Neural progenitor cell (in vitro differentiated cells): ENCODE results near the gene MASTL. TPM values are rescaled to one million over a fixed set of nuclear protein-coding genes. Genes with fewer than 3 reads are reported as not detected.

Experiments used
- DNase-seq: peaks from one replicate; pipeline ENCODE4 v3.0.0-alpha.2; 2016; ENCODE audit warnings: low spot score
- H2AFZ ChIP-seq: fragments of 200-600 bp; sonication (generic); replicated peaks from 2 replicates; pipeline ENCODE4 v1.6.1; 2016; ENCODE audit warnings: antibody characterized with exemption
- H3F3A ChIP-seq: fragments of 200-600 bp; sonication (generic); 2 replicates; pipeline ENCODE4 v1.6.1; 2016; ENCODE audit warnings: antibody characterized with exemption, low read depth
- H3K27ac ChIP-seq: fragments of 200-600 bp; sonication (generic); 2 replicates; pipeline ENCODE4 v1.5.1; 2016; ENCODE audit warnings: mild to moderate bottlenecking
- H3K27me3 ChIP-seq: fragments of 200-600 bp; sonication (generic); 2 replicates; pipeline ENCODE4 v1.6.1; 2016; ENCODE audit warnings: mild to moderate bottlenecking, moderate library complexity
- H3K36me3 ChIP-seq: fragments of 200-600 bp; sonication (generic); 2 replicates; pipeline ENCODE4 v1.5.1; 2016
- H3K4me1 ChIP-seq: fragments of 200-600 bp; sonication (generic); 2 replicates; pipeline ENCODE4 v1.6.1; 2016; ENCODE audit warnings: mixed run types
- H3K4me2 ChIP-seq: fragments of 200-600 bp; sonication (generic); 2 replicates; pipeline ENCODE4 v1.6.1; 2016
- H3K4me3 ChIP-seq: fragments of 200-600 bp; sonication (generic); 2 replicates; pipeline ENCODE4 v1.5.1; 2016
- H3K79me2 ChIP-seq: fragments of 200-600 bp; sonication (generic); 2 replicates; pipeline ENCODE4 v1.6.1; 2016; ENCODE audit warnings: low read depth
- H3K9ac ChIP-seq: fragments of 200-600 bp; sonication (generic); 2 replicates; pipeline ENCODE4 v1.6.1; 2016
- H3K9me3 ChIP-seq: fragments of 200-600 bp; sonication (generic); 2 replicates; pipeline ENCODE4 v1.5.1; 2016; ENCODE audit warnings: low read depth
- H4K20me1 ChIP-seq: fragments of 200-600 bp; sonication (generic); 2 replicates; pipeline ENCODE4 v1.6.1; 2016; ENCODE audit warnings: low read depth
- H3K27ac Mint-ChIP-seq: 3 replicates; pipeline ENCODE4 v1.8.0; 2021; ENCODE audit warnings: mixed read lengths
- H3K27me3 Mint-ChIP-seq: 2 replicates; pipeline ENCODE4 v1.8.0; 2022; ENCODE audit warnings: low read depth, mild to moderate bottlenecking, inconsistent platforms, moderate library complexity, mixed read lengths; ENCODE audit not compliant: insufficient read depth
- H3K36me3 Mint-ChIP-seq: 3 replicates; pipeline ENCODE4 v1.8.0; 2021; ENCODE audit warnings: mixed read lengths
- H3K4me1 Mint-ChIP-seq: 3 replicates; pipeline ENCODE4 v1.8.0; 2021; ENCODE audit warnings: mixed read lengths
- H3K4me3 Mint-ChIP-seq: 3 replicates; pipeline ENCODE4 v1.8.0; 2021; ENCODE audit warnings: mild to moderate bottlenecking, moderate library complexity, mixed read lengths
- H3K9me3 Mint-ChIP-seq: 3 replicates; pipeline ENCODE4 v1.8.0; 2020; ENCODE audit warnings: mixed read lengths
- EZH2 ChIP-seq: fragments of 200-600 bp; sonication (generic); IDR thresholded peaks from 2 replicates; pipeline ENCODE4 v1.6.1; 2017; ENCODE audit warnings: antibody characterized with exemption, mild to moderate bottlenecking, moderate library complexity
- EZH2phosphoT487 ChIP-seq: fragments of 200-600 bp; sonication (generic); IDR thresholded peaks from 2 replicates; pipeline ENCODE4 v1.6.1; 2017; ENCODE audit warnings: antibody characterized with exemption
- total RNA-seq: library from RNA; depleted of rRNA; stranded (reverse); fragments of >200 nt; gene quantifications from 2 replicates; pipeline ENCODE4 v1.2.3, GENCODE V29; 2015; ENCODE audit warnings: low replicate concordance
- TF ChIP-seq, protein P1 (sequence below): fragments of 200-600 bp; sonication (generic); IDR thresholded peaks from 2 replicates; pipeline ENCODE4 v1.5.1; 2017; ENCODE audit warnings: antibody characterized with exemption, mild to moderate bottlenecking

The MASTL gene
- total RNA-seq, 1 donor from 2014 or later, result 84.3 TPM

- H3K4me1 ChIP-seq, result no peaks in the 10 kb centered on the region
- H3K4me2 ChIP-seq, result no peak overlapping the region
- no peak overlapping the region for H3K9ac ChIP-seq
- no peak overlapping the region for H2AFZ ChIP-seq
- Mint-ChIP-seq H3K27ac (no peak overlapping the region), H3K4me3 (no peak overlapping the region), H3K27me3 (no peaks in the 10 kb centered on the region), H3K9me3 (no peaks in the 10 kb centered on the region), H3K36me3 (peaks cover 20% of the 10 kb centered on the region), H3K4me1 (no peaks in the 10 kb centered on the region)
- DNase-seq, result no peak
- H3K9me3 ChIP-seq, result no peaks in the 10 kb centered on the region
- peaks cover 53% of the 10 kb centered on the region for H3K36me3 ChIP-seq
- no peaks in the 10 kb centered on the region for H3F3A ChIP-seq
- H3K27me3 ChIP-seq, result no peaks in the 10 kb centered on the region
- no peaks in the 10 kb centered on the region for H3K79me2 ChIP-seq
- no peak overlapping the region for H3K4me3 ChIP-seq
- no peak for TF ChIP-seq EZH2
- TF ChIP-seq EZH2phosphoT487, result no peak
- TF ChIP-seq, protein P1, sequence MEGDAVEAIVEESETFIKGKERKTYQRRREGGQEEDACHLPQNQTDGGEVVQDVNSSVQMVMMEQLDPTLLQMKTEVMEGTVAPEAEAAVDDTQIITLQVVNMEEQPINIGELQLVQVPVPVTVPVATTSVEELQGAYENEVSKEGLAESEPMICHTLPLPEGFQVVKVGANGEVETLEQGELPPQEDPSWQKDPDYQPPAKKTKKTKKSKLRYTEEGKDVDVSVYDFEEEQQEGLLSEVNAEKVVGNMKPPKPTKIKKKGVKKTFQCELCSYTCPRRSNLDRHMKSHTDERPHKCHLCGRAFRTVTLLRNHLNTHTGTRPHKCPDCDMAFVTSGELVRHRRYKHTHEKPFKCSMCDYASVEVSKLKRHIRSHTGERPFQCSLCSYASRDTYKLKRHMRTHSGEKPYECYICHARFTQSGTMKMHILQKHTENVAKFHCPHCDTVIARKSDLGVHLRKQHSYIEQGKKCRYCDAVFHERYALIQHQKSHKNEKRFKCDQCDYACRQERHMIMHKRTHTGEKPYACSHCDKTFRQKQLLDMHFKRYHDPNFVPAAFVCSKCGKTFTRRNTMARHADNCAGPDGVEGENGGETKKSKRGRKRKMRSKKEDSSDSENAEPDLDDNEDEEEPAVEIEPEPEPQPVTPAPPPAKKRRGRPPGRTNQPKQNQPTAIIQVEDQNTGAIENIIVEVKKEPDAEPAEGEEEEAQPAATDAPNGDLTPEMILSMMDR, result no peak
- H4K20me1 ChIP-seq, result no peaks in the 10 kb centered on the region
- no peak overlapping the region for H3K27ac ChIP-seq
Measured at GRCh38 chr10:27169849-27170248, 14.7 kb downstream of the MASTL start.

GRCh38 chr10:27188259-27188658, 33.1 kb downstream of the MASTL start:
- Histone ChIP-seq H3K36me3 (no peaks in the 10 kb centered on the region), H3F3A (peaks cover 23% of the 10 kb centered on the region), H3K4me3 (no peak overlapping the region), H4K20me1 (no peaks in the 10 kb centered on the region), H3K9me3 (no peaks in the 10 kb centered on the region), H2AFZ (no peak overlapping the region), H3K27me3 (no peaks in the 10 kb centered on the region), H3K4me2 (no peak overlapping the region), H3K27ac (peak overlapping the region; percentile 29), H3K9ac (no peak overlapping the region), H3K4me1 (no peaks in the 10 kb centered on the region), H3K79me2 (no peaks in the 10 kb centered on the region)
- Mint-ChIP-seq H3K36me3 (peaks cover 14% of the 10 kb centered on the region), H3K27me3 (no peaks in the 10 kb centered on the region), H3K9me3 (no peaks in the 10 kb centered on the region), H3K4me3 (no peak overlapping the region), H3K4me1 (no peaks in the 10 kb centered on the region), H3K27ac (no peak overlapping the region)
- TF ChIP-seq, protein P1, result no peak
- no peak for TF ChIP-seq EZH2
- TF ChIP-seq EZH2phosphoT487, result no peak
- DNase-seq, result no peak

DNA sequence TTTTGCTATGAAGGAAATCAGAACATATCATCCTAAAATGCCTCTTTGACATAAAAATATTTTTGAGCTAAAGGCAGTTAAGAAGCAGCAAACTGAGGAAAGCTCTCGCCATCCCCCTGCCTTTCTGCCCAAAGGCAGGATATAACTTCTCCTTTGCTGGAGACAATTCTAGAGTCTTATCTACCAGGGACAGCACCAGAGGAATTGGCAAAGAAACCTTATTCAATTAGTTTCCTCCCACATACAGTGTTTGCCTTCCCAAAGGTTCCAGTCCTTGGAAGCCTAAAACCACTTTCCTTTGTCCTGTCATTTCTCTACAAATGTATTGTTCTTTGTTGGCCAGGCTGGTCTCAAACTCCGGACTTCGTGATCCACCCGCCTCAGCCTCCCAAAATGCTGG, 33.7 kb downstream of the MASTL start:
- Mint-ChIP-seq H3K36me3 (peaks cover 13% of the 10 kb centered on the region), H3K9me3 (no peaks in the 10 kb centered on the region), H3K4me3 (no peak overlapping the region), H3K27me3 (no peaks in the 10 kb centered on the region), H3K27ac (no peak overlapping the region), H3K4me1 (no peaks in the 10 kb centered on the region)
- peaks cover 23% of the 10 kb centered on the region for H3F3A ChIP-seq
- H3K27me3 ChIP-seq, result no peaks in the 10 kb centered on the region
- TF ChIP-seq, protein P1, result no peak
- TF ChIP-seq EZH2phosphoT487 (no peak), EZH2 (no peak)
- no peaks in the 10 kb centered on the region for H3K36me3 ChIP-seq
- H2AFZ ChIP-seq, result no peak overlapping the region
- no peaks in the 10 kb centered on the region for H3K79me2 ChIP-seq
- DNase-seq, result no peak
- no peaks in the 10 kb centered on the region for H3K9me3 ChIP-seq
- H3K4me3 ChIP-seq, result no peak overlapping the region
- no peaks in the 10 kb centered on the region for H4K20me1 ChIP-seq
- H3K4me1 ChIP-seq, result no peaks in the 10 kb centered on the region
- H3K27ac ChIP-seq, result peak overlapping the region; percentile 8
- H3K9ac ChIP-seq, result no peak overlapping the region
- H3K4me2 ChIP-seq, result no peak overlapping the region
